HEK293 (cell line): ENCODE data around the gene RIPK3.
A peak's percentile ranks its signal among the peaks of the same experiment; 100 is the strongest.

Source experiments
- CTCF ChIA-PET: fragments of 350-600 bp; formaldehyde crosslinking; extraction: SDS; loops from one replicate; lab custom pipeline; 2021; ENCODE audit warnings: antibody characterized with exemption; lab: Yijun Ruan, JAX
- POLR2A ChIA-PET: fragments of 300-600 bp; formaldehyde crosslinking; extraction: SDS; loops from one replicate; lab custom pipeline; 2020; ENCODE audit warnings: antibody characterized with exemption, inconsistent platforms; lab: Yijun Ruan, JAX
- H3K27ac ChIP-seq: fragments of 200-500 bp; sonication (Bioruptor generic); 2 replicates; pipeline ENCODE4 v1.5.1; 2014; ENCODE audit warnings: low read depth, low read length, control low read depth, inconsistent platforms; ENCODE audit errors: extremely low read depth
- H3K36me3 ChIP-seq, 2 experiments: fragments of 200-500 bp in 1 of 2; sonication (Bioruptor generic) in 1 of 2; 1 replicate in 1 of 2; 2 replicates in 1 of 2; pipeline ENCODE4 v1.5.1; 2014 to 2017; ENCODE audit warnings: inconsistent platforms in 2 of 2, low read length in 2 of 2; ENCODE audit not compliant: control insufficient read depth in 2 of 2, insufficient read depth in 1 of 2
- H3K4me1 ChIP-seq: fragments of 200-500 bp; sonication (Bioruptor generic); 2 replicates; pipeline ENCODE4 v1.5.1; 2014; ENCODE audit warnings: mild to moderate bottlenecking, low read length, inconsistent platforms; ENCODE audit not compliant: control insufficient read depth, insufficient read depth
- H3K4me3 ChIP-seq: 2 replicates; pipeline ENCODE4 v1.5.1; 2011; ENCODE audit warnings: low read depth, mild to moderate bottlenecking, control low read depth, low read length, moderate library complexity
- H3K9me3 ChIP-seq: fragments of 200-500 bp; sonication (Bioruptor generic); 2 replicates; pipeline ENCODE4 v1.5.1; 2014; ENCODE audit warnings: low read depth, low read length, inconsistent platforms; ENCODE audit not compliant: control insufficient read depth, insufficient read depth
- BCL6B ChIP-seq: fragments of 450-650 bp; formaldehyde crosslinking; IDR thresholded peaks from 2 replicates; pipeline ENCODE4 v1.5.1; 2017; ENCODE audit warnings: missing biosample characterization, missing genetic modification characterization
- ELK4 ChIP-seq: IDR thresholded peaks from 2 replicates; pipeline ENCODE4 v1.6.1; 2011; ENCODE audit warnings: mild to moderate bottlenecking, low read depth, low read length, borderline replicate concordance
- GLI2 ChIP-seq: fragments of 450-650 bp; formaldehyde crosslinking; IDR thresholded peaks from 2 replicates; pipeline ENCODE4; 2017; ENCODE audit warnings: missing biosample characterization, missing genetic modification characterization, low read depth, borderline replicate concordance
- KLF1 ChIP-seq: fragments of 450-650 bp; formaldehyde crosslinking; IDR thresholded peaks from 2 replicates; pipeline ENCODE4 v1.5.1; 2016; ENCODE audit warnings: missing biosample characterization, missing genetic modification characterization
- KLF17 ChIP-seq: fragments of 450-650 bp; formaldehyde crosslinking; IDR thresholded peaks from 2 replicates; pipeline ENCODE4 v1.5.1; 2016; ENCODE audit warnings: missing biosample characterization, missing genetic modification characterization
- ZBTB21 ChIP-seq: fragments of 450-650 bp; formaldehyde crosslinking; IDR thresholded peaks from 2 replicates; pipeline ENCODE4 v1.5.1; 2017; ENCODE audit warnings: missing biosample characterization, missing genetic modification characterization
- ZFP41 ChIP-seq: fragments of 450-650 bp; formaldehyde crosslinking; IDR thresholded peaks from 2 replicates; pipeline ENCODE4 v1.5.1; 2016; ENCODE audit warnings: missing biosample characterization, missing genetic modification characterization, borderline replicate concordance
- ZNF184 ChIP-seq: fragments of 450-650 bp; IDR thresholded peaks from 2 replicates; pipeline ENCODE4 v1.5.1; 2018; ENCODE audit warnings: missing biosample characterization, mild to moderate bottlenecking, missing genetic modification characterization
- ZNF280C ChIP-seq: fragments of 450-650 bp; formaldehyde crosslinking; IDR thresholded peaks from 2 replicates; pipeline ENCODE4 v1.5.1; 2016; ENCODE audit warnings: missing biosample characterization, missing genetic modification characterization
- ZNF335 ChIP-seq: fragments of 450-650 bp; formaldehyde crosslinking; conservative IDR thresholded peaks from 2 replicates; pipeline ENCODE4 v1.5.1; 2016; ENCODE audit warnings: missing biosample characterization, missing genetic modification characterization
- ZNF366 ChIP-seq: fragments of 450-650 bp; formaldehyde crosslinking; conservative IDR thresholded peaks from 2 replicates; pipeline ENCODE4 v1.5.1; 2016; ENCODE audit warnings: missing biosample characterization, missing genetic modification characterization
- ZNF394 ChIP-seq: fragments of 450-650 bp; formaldehyde crosslinking; IDR thresholded peaks from 2 replicates; pipeline ENCODE4 v1.5.1; 2016; ENCODE audit warnings: missing biosample characterization, missing genetic modification characterization, mild to moderate bottlenecking, moderate library complexity, borderline replicate concordance
- ZNF600 ChIP-seq: fragments of 450-650 bp; formaldehyde crosslinking; IDR thresholded peaks from 2 replicates; pipeline ENCODE4 v1.5.1; 2016; ENCODE audit warnings: missing biosample characterization, missing genetic modification characterization
- ZNF792 ChIP-seq: fragments of 450-650 bp; formaldehyde crosslinking; IDR thresholded peaks from 2 replicates; pipeline ENCODE4 v1.5.1; 2016; ENCODE audit warnings: missing biosample characterization, missing genetic modification characterization

RIPK3 gene

GRCh38 chr14:24321212-24321975, 18.4 kb downstream of the RIPK3 start:
- Histone ChIP-seq H3K27ac (no peak overlapping the region), H3K9me3 (no peaks in the 10 kb centered on the region), H3K4me3 (no peak overlapping the region), H3K36me3 (no peaks in the 10 kb centered on the region), H3K4me1 (no peaks in the 10 kb centered on the region)
- CTCF ChIA-PET, result interaction anchor here (1.4 to 6.4 kb wide), 3 partner anchors 11 to 111 kb away, joined by 3 to 38 read pairs (median 13); partner anchors contain the start of genes CIDEB and LTB4R2
- POLR2A ChIA-PET, result no interaction called here
- TF ChIP-seq GLI2 (tag by site-specific recombination), result no peak
- no peak for TF ChIP-seq ZFP41 (tag by site-specific recombination)
- TF ChIP-seq ELK4, result no peak
- TF ChIP-seq ZNF280C, result no peak
- no peak for TF ChIP-seq ZNF394 (tag by site-specific recombination)

GRCh38 chr14:24317141-24317928, 22.5 kb downstream of the RIPK3 start:
- CTCF ChIA-PET, result interaction anchor here (0.7 to 6.4 kb wide), 7 partner anchors 9 to 114 kb away, joined by 3 to 38 read pairs (median 9); partner anchors contain the start of genes CIDEB and TINF2
- TF ChIP-seq ZBTB21 (tag by site-specific recombination) (peak; percentile 24; the same call in 1 of the 2 replicates), ZNF335 (peak; percentile 46; the same call in 1 of the 2 replicates), KLF17 (peak; percentile 51; the same call in 1 of the 2 replicates), BCL6B (peak; percentile 46; the same call in 1 of the 2 replicates), ZNF184 (tag by site-specific recombination) (no peak), ZNF600 (peak; percentile 60; the same call in 1 of the 2 replicates), ZNF792 (tag by site-specific recombination) (no peak), KLF1 (tag by site-specific recombination) (peak; percentile 25), ZNF366 (tag by site-specific recombination) (0 out of 2 replicates have a peak, but pooled peaks have one; percentile 33)
- TF ChIP-seq, all 188 proteins: peak for 7
- peaks cover 0 to 8% of the 10 kb centered on the region in 2 experiments; a peak in 1 of 3 replicates for H3K36me3 ChIP-seq
- H3K4me1 ChIP-seq, result no peaks in the 10 kb centered on the region
- no peaks in the 10 kb centered on the region for H3K9me3 ChIP-seq
- POLR2A ChIA-PET, result interaction anchor here (0.9 kb wide), 1 partner anchor 75 kb away, joined by 4 read pairs; the partner anchor contains the start of gene TINF2
- no peak overlapping the region for H3K4me3 ChIP-seq
- H3K27ac ChIP-seq, result no peak overlapping the region
